CD4-positive, alpha-beta T cell treated with Interleukin-2 at 100 ng/mL for 4 hours (primary cell): ENCODE measurements around the gene DYSF.

Source experiments
- DNase-seq: peaks from one replicate; pipeline ENCODE4 v3.0.0-alpha.2; 2020; ENCODE audit warnings: low spot score

Gene DYSF

GRCh38 chr2:71530641-71531332 lies 77.4 kb downstream of the DYSF start:
- DNase-seq, result peak; percentile 21

GRCh38 chr2:71531522-71532047 lies 78.2 kb downstream of the DYSF start:
- no peak for DNase-seq

GRCh38 chr2:71532327-71532726 lies 79.0 kb downstream of the DYSF start:
- no peak for DNase-seq

GRCh38 chr2:71534201-71534600 lies 80.8 kb downstream of the DYSF start:
- no peak for DNase-seq

GRCh38 chr2:71534826-71535225 lies 81.5 kb downstream of the DYSF start:
- DNase-seq, result no peak

GRCh38 chr2:71535526-71535925 lies 82.2 kb downstream of the DYSF start:
- no peak for DNase-seq

- DNase-seq, result no peak
These were observed 82.9 kb downstream of the DYSF start for GRCh38 chr2:71536226-71536671.

GRCh38 chr2:71538241-71538640 lies 84.9 kb downstream of the DYSF start:
- no peak for DNase-seq

- no peak for DNase-seq
These were observed 85.4 kb downstream of the DYSF start for GRCh38 chr2:71538656-71539265.

GRCh38 chr2:71540818-71541217 lies 87.5 kb downstream of the DYSF start:
- no peak for DNase-seq

- DNase-seq, result no peak
These were observed 91.7 kb downstream of the DYSF start for GRCh38 chr2:71544919-71545571.

GRCh38 chr2:71545572-71546274 lies 92.4 kb downstream of the DYSF start:
- peak; percentile 50 for DNase-seq

- DNase-seq, result no peak
These were observed 92.9 kb downstream of the DYSF start for GRCh38 chr2:71546275-71546638.

- DNase-seq, result no peak
These were observed 93.5 kb downstream of the DYSF start for GRCh38 chr2:71546777-71547281.

- DNase-seq, result no peak
These were observed 94.4 kb downstream of the DYSF start for GRCh38 chr2:71547616-71548285.

- DNase-seq, result peak; percentile 61
These were observed 95.5 kb downstream of the DYSF start for GRCh38 chr2:71548646-71549425.

GRCh38 chr2:71550801-71551630 lies 97.7 kb downstream of the DYSF start:
- no peak for DNase-seq

GRCh38 chr2:71551631-71551915 lies 98.2 kb downstream of the DYSF start:
- DNase-seq, result no peak

- DNase-seq, result no peak
These were observed 99.0 kb downstream of the DYSF start for GRCh38 chr2:71552356-71552755.

GRCh38 chr2:71552861-71553301 lies 99.5 kb downstream of the DYSF start:
- no peak for DNase-seq
